Thyroid gland (tissue), 4 donors: ENCODE measurements around the gene PEPD.

Source experiments
- CTCF ChIP-seq, 6 experiments: fragments of 200-600 bp in 3 of 6; fragments of 450-650 bp in 3 of 6; sonication (generic) in 3 of 6; IDR thresholded peaks; one replicate each; pipeline ENCODE4 v1.5.1; 2016 to 2019; ENCODE audit warnings: antibody characterized with exemption in 6 of 6, mild to moderate bottlenecking in 2 of 6, inconsistent platforms in 1 of 6, moderate library complexity in 1 of 6
- POLR2A ChIP-seq, 2 donors: fragments of 450-650 bp; IDR thresholded peaks; one replicate each; pipeline ENCODE4 v1.6.1; 2017; ENCODE audit warnings: antibody characterized with exemption in 2 of 2, mild to moderate bottlenecking in 2 of 2, moderate library complexity in 1 of 2

- TF ChIP-seq CTCF (IDR thresholded peaks at IDR 0.05) (no peak), POLR2A (IDR thresholded peaks at IDR 0.05) (no peak)
Observed at GRCh38 chr19:33482476-33482875, 39.1 kb downstream of the PEPD start.
